Measurements from ENCODE around the gene AMELX.

The AMELX gene

GRCh38 chrX:11298600-11298999 lies 5.4 kb downstream of the AMELX start:
- no peak overlapping the region for H3K27ac ChIP-seq
- TF ChIP-seq ZFX (IDR thresholded peaks at IDR 0.05; ENCODE audit: borderline replicate concordance) (no peak), CTCF (IDR thresholded peaks at IDR 0.05) (no peak)

- no peak overlapping the region for H3K27ac ChIP-seq
- TF ChIP-seq CTCF (IDR thresholded peaks at IDR 0.05) (no peak), ZFX (IDR thresholded peaks at IDR 0.05; ENCODE audit: borderline replicate concordance) (no peak)
Measured at GRCh38 chrX:11304829-11305228, 11.6 kb downstream of the AMELX start.

- no peak overlapping the region for H3K27ac ChIP-seq
- no peak for TF ChIP-seq ZFX (IDR thresholded peaks at IDR 0.05; ENCODE audit: borderline replicate concordance)
- TF ChIP-seq CTCF (IDR thresholded peaks at IDR 0.05) = no peak
Measured at GRCh38 chrX:11305641-11306040, 12.4 kb downstream of the AMELX start.

- H3K27ac ChIP-seq = no peak overlapping the region
- no peak for TF ChIP-seq CTCF (IDR thresholded peaks at IDR 0.05)
- TF ChIP-seq ZFX (IDR thresholded peaks at IDR 0.05; ENCODE audit: borderline replicate concordance) = no peak
Measured at GRCh38 chrX:11309220-11309619, 16.0 kb downstream of the AMELX start.

- no peak for TF ChIP-seq CTCF (IDR thresholded peaks at IDR 0.05)
Measured at GRCh38 chrX:11311706-11312105, 18.5 kb downstream of the AMELX start.

GRCh38 chrX:11319806-11320520 lies 26.8 kb downstream of the AMELX start:
- TF ChIP-seq ZFX (IDR thresholded peaks at IDR 0.05; ENCODE audit: borderline replicate concordance) = no peak
- TF ChIP-seq CTCF (IDR thresholded peaks at IDR 0.05) = no peak
- no peak overlapping the region for H3K27ac ChIP-seq

More at GRCh38 chrX:11311706-11312105, 18.5 kb downstream of the AMELX start:
- H3K27ac ChIP-seq = no peak overlapping the region

- TF ChIP-seq ZFX (IDR thresholded peaks at IDR 0.05; ENCODE audit: borderline replicate concordance) (no peak), CTCF (IDR thresholded peaks at IDR 0.05) (no peak)
- H3K27ac ChIP-seq = no peak overlapping the region
Measured at GRCh38 chrX:11321986-11322385, 28.8 kb downstream of the AMELX start.
